A549 treated with AZD9567 at 1 μM for 4 hours (cell line): Measurements from ENCODE around the gene SLC13A4. TPM values are rescaled to one million over a fixed set of nuclear protein-coding genes. Genes with fewer than 3 reads are reported as not detected.

Experiments used
- total RNA-seq: library from RNA; stranded (reverse); fragments of 200-300 nt; extraction: Qiagen RNA extraction; gene quantifications from 5 replicates; pipeline ENCODE4 v1.2.3, GENCODE V29; 2022; ENCODE audit not compliant: insufficient read depth

Gene SLC13A4
- total RNA-seq, result not detected in 5 replicates

DNA sequence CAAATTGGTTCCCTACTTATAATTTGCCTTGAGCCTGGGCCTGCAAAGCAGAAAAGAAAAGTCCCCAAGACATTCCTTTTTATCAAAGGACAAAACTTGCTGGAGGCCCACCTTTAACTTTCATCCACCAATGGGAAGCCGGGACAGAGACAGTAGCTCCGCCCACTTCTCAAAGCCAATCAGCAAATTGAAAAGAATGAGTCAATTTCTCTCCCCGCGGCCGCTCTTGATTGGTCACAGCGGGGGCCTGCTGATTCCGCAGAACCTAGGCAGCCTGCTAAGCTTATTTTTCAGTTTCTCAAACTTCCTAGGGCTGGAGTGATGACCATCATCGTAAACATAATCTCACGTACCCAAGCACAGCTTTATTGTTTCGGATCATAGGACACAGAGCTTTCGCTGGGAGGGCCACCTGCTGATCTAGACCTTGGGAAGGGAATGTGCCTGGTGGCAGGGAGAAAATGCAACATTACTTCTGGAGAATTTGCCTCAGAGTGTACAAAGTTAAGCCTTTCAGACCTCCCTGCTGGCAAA, at the start of gene SLC13A4:
Gene SLC13A4, minus strand, starts transcription at position 51 of the 534 bp plus-strand sequence. CDS start 690 bp downstream, outside the sequence.

DNA sequence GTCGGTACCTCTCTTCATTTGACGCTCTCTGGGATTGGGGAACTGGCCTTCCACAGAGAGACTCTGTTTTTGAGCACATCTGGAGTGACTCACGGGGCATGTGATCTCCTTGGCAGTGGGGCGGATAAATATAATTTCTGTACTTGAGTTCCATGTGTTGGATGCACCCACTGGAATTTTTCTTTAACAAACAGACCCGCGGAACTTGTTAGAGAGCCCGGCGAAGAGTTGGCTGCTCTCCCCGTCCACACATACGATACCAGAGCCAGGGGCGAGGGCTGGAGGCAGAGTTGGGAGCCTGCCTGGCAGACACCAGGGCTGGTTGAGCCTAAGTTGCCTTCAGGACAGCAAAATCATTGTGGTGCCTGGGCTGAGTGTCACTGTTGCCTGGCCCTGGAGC, 20.8 kb upstream of the SLC13A4 start, which contains the start of gene FAM180A:
Gene FAM180A, minus strand, starts transcription at position 44 of the 400 bp plus-strand sequence. CDS start 233 bp downstream, outside the sequence.

GRCh38 chr7:135662373-135663114, 65.4 kb downstream of the SLC13A4 start, which contains the start of gene STMP1:
Gene STMP1 (plus strand): TSS chr7:135662514.

Other genes starting within 250 kb of the SLC13A4 start
- gene CNOT4, start 218.1 kb downstream of the SLC13A4 start, total RNA-seq, result 10.5 to 15.5 TPM (median 11.3 TPM) in 5 replicates
- gene NUP205, start 170.3 kb downstream of the SLC13A4 start, total RNA-seq, result 40.4 to 48.8 TPM (median 45.4 TPM) in 5 replicates
- gene STMP1, start 65.7 kb downstream of the SLC13A4 start, total RNA-seq, result 27.8 to 35.2 TPM (median 34.0 TPM) in 5 replicates
- 0.07 TPM in 1 of 5 replicates, not detected in the others for gene FAM180A, start 20.6 kb upstream of the SLC13A4 start, total RNA-seq
- gene MTPN, start 249.2 kb upstream of the SLC13A4 start, total RNA-seq, result 90.9 to 128 TPM (median 114 TPM) in 5 replicates